GM10266 (cell line): Measurements from ENCODE around the gene NPAS2.

ENCODE experiments used
- DNase-seq: peaks from one replicate; pipeline ENCODE4 v3.0.0; 2012; ENCODE audit errors: extremely low spot score
- CTCF ChIP-seq: IDR thresholded peaks from 2 replicates; pipeline ENCODE4 v1.5.1; 2012; ENCODE audit warnings: mild to moderate bottlenecking, low read depth; ENCODE audit not compliant: control insufficient read depth, insufficient read depth; ENCODE audit errors: missing control alignments

Gene NPAS2

DNA sequence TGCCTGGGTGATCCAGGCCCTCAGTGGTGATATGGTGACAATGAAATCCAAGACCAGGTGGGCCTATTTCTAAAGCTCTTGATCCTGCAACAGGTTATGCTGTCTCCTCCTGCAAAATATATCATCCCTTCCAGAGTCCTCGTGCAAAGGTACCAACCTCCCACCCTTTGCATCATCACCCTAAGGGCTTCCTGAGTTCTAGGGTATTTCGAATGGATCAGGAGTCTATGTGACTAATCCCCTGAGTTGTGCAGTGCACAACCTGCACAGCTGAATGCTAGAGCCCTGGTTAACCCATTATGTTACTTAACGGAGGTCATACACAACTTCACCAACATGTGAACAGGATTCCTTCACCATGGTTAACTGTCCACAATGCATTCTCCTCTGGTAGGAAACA is 13.4 kb upstream of the NPAS2 start:
- no peak for DNase-seq
- no peak for TF ChIP-seq CTCF

DNA sequence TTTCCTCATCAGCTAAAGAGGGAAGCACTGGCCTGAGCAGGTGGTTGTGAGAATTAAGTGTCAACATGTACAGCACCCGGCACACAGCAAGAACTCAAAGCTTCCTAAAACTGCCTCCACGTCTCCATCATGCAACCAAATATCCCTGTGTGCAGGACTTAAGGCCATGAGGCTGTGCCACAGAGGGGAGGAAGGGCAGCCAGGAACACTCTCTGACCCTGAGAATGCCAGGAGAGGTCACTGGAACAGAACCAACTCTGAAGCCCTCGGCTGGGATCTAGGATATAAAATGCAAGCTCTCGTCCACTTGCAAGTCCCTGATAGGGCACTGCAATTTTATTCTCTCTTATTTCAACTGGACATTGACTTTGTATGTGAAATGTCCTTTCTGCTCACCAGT is 12.2 kb upstream of the NPAS2 start:
- no peak for TF ChIP-seq CTCF
- DNase-seq, result no peak

- TF ChIP-seq CTCF, result no peak
- DNase-seq, result no peak
Observed at GRCh38 chr2:100808582-100808981, 11.4 kb upstream of the NPAS2 start.

DNA sequence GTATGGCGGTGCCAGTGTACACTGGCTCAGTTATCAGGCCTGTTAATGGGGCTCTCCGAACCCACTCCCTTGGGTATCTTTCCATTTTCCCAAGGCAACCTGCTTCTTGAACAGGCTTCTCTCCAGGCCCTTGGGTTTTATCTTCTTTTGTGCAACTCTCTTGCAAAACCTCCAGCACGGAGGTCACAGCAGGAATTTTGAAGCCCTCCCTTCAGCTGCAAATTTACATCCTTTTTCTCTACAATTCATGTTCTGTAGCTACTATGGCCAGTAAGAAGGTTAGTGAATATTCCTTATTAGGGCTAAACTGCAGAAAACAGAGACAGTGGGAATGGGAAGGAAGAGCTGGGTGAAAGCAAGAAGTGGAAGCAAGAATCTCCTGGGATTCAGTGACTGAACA is 10.4 kb upstream of the NPAS2 start:
- TF ChIP-seq CTCF, result no peak
- no peak for DNase-seq

DNA sequence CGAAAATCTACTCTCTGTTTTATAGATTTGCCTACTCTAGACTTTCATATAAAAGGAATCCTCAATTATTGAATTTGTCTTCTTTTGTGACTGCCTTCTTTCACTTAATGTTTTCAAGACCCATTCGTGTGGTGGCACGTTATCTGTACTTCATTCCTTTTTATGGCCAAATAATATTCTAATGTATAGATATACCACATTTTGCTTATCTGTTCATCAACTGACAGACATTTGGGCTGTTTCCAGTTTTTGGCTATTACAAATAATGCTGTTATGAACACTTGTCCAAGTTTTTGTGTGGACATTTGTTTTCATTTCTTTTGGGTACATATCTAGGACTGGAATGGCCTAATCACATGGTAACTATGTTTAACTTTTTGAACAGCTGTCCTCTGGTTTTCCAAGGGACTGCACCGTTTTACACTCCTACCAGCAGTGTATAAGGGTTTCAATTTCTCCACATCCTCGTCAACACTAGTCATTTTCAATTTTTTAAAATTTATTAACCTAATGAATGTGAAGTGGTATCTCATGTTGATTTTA is 9.3 kb upstream of the NPAS2 start:
- no peak for TF ChIP-seq CTCF
- no peak for DNase-seq

GRCh38 chr2:100812116-100812515 is 7.8 kb upstream of the NPAS2 start:
- no peak for DNase-seq
- TF ChIP-seq CTCF, result no peak

GRCh38 chr2:100812573-100812972 is 7.4 kb upstream of the NPAS2 start:
- no peak for TF ChIP-seq CTCF
- no peak for DNase-seq
